Neural cell (in vitro differentiated cells): ENCODE results near the gene GABPA. TPM values are rescaled to one million over a fixed set of nuclear protein-coding genes. Genes with fewer than 3 reads are reported as not detected.

Source experiments
- H2AFZ ChIP-seq: fragments of 200-600, 300-800 bp; sonication (generic), shearing (Covaris generic); 2 replicates; pipeline ENCODE4 v1.6.0; 2014; ENCODE audit warnings: low read depth, mild to moderate bottlenecking, antibody characterized with exemption, low read length, moderate library complexity
- H3F3A ChIP-seq: fragments of 200-600 bp; shearing (Covaris generic); 2 replicates; pipeline ENCODE4 v1.6.1; 2016; ENCODE audit warnings: mild to moderate bottlenecking, moderate library complexity, mixed read lengths, antibody characterized with exemption, low read length; ENCODE audit not compliant: insufficient read depth, poor library complexity, severe bottlenecking
- H3K27ac ChIP-seq: fragments of 200-600, 300-800 bp; sonication (generic), shearing (Covaris generic); 2 replicates; pipeline ENCODE4 v1.5.1; 2014; ENCODE audit warnings: mild to moderate bottlenecking, low read length, moderate library complexity
- H3K27me3 ChIP-seq: fragments of 300-800, 200-600 bp; sonication (generic), shearing (Covaris generic); 2 replicates; pipeline ENCODE4 v1.6.0; 2014; ENCODE audit warnings: mild to moderate bottlenecking, low read depth, low read length, moderate library complexity; ENCODE audit not compliant: insufficient read depth
- H3K36me3 ChIP-seq: fragments of 300-800, 200-600 bp; sonication (generic), shearing (Covaris generic); 2 replicates; pipeline ENCODE4 v1.5.1; 2014; ENCODE audit warnings: mild to moderate bottlenecking, antibody characterized with exemption, low read length, moderate library complexity; ENCODE audit not compliant: insufficient read depth
- H3K4me2 ChIP-seq: fragments of 300-800, 200-600 bp; sonication (generic), shearing (Covaris generic); 2 replicates; pipeline ENCODE4 v1.6.0; 2014; ENCODE audit warnings: mild to moderate bottlenecking, low read length
- H3K4me3 ChIP-seq: fragments of 300-800, 200-600 bp; sonication (generic), shearing (Covaris generic); 2 replicates; pipeline ENCODE4 v1.5.1; 2014; ENCODE audit warnings: mild to moderate bottlenecking, low read length, moderate library complexity
- H3K79me2 ChIP-seq: fragments of 200-600 bp; shearing (Covaris generic); replicated peaks from 2 replicates; pipeline ENCODE4 v1.6.0; 2014; ENCODE audit warnings: mild to moderate bottlenecking, low read length, moderate library complexity; ENCODE audit not compliant: insufficient read depth
- H3K9ac ChIP-seq: fragments of 300-800, 200-600 bp; sonication (generic), shearing (Covaris generic); 2 replicates; pipeline ENCODE4 v1.6.1; 2016; ENCODE audit warnings: mild to moderate bottlenecking, low read length, mixed read lengths
- H3K9me2 ChIP-seq: fragments of 200-600 bp; shearing (Covaris generic); 2 replicates; pipeline ENCODE4 v1.6.1; 2016; ENCODE audit warnings: mild to moderate bottlenecking, low read length, mixed read lengths; ENCODE audit not compliant: insufficient read depth
- H3K9me3 ChIP-seq: fragments of 200-600, 300-800 bp; sonication (generic), shearing (Covaris generic); 2 replicates; pipeline ENCODE4 v1.6.1; 2016; ENCODE audit warnings: mild to moderate bottlenecking, mixed run types, low read length, moderate library complexity, mixed read lengths
- H4K20me1 ChIP-seq: fragments of 200-600 bp; shearing (Covaris generic); 2 replicates; pipeline ENCODE4 v1.6.1; 2016; ENCODE audit warnings: mild to moderate bottlenecking, mixed run types; ENCODE audit not compliant: insufficient read depth
- EP300 ChIP-seq: fragments of 450-650 bp; conservative IDR thresholded peaks from 2 replicates; pipeline ENCODE4 v1.6.1; 2014; ENCODE audit warnings: antibody characterized with exemption, mild to moderate bottlenecking, moderate library complexity; ENCODE audit not compliant: poor library complexity, severe bottlenecking
- EZH2 ChIP-seq: fragments of 200-600, 300-800 bp; shearing (Covaris generic), sonication (generic); IDR thresholded peaks from 2 replicates; pipeline ENCODE4 v1.6.1; 2014; ENCODE audit warnings: antibody characterized with exemption, low read length, borderline replicate concordance, mild to moderate bottlenecking; ENCODE audit not compliant: insufficient read depth, poor library complexity, severe bottlenecking
- MXI1 ChIP-seq: fragments of 450-650 bp; conservative IDR thresholded peaks from 2 replicates; pipeline ENCODE4 v1.6.1; 2014; ENCODE audit warnings: antibody characterized with exemption, mild to moderate bottlenecking; ENCODE audit not compliant: poor library complexity, severe bottlenecking
- POLR2AphosphoS5 ChIP-seq: IDR thresholded peaks from 2 replicates; pipeline ENCODE4 v1.6.1; 2012
- RAD21 ChIP-seq: fragments of 450-650 bp; conservative IDR thresholded peaks from 2 replicates; pipeline ENCODE4 v1.6.1; 2014; ENCODE audit warnings: antibody characterized with exemption, mild to moderate bottlenecking, moderate library complexity
- SMC3 ChIP-seq: fragments of 450-650 bp; conservative IDR thresholded peaks from 2 replicates; pipeline ENCODE4 v1.6.1; 2014; ENCODE audit warnings: antibody characterized with exemption, mild to moderate bottlenecking, moderate library complexity; ENCODE audit not compliant: poor library complexity
- polyA plus RNA-seq: library from polyadenylated mRNA; depleted of rRNA; stranded (reverse); fragments of >200 nt; gene quantifications from 2 replicates; pipeline ENCODE4 v1.2.3, GENCODE V29; 2014
- TF ChIP-seq, protein P1 (sequence below): fragments of 450-650 bp; IDR thresholded peaks from 2 replicates; pipeline ENCODE4 v1.5.1; 2014; ENCODE audit warnings: antibody characterized with exemption, mild to moderate bottlenecking, moderate library complexity; ENCODE audit not compliant: poor library complexity, severe bottlenecking
- TF ChIP-seq, protein P2 (sequence below): IDR thresholded peaks from 2 replicates; pipeline ENCODE4 v1.6.1; 2012; ENCODE audit warnings: borderline replicate concordance

GABPA gene
- polyA plus RNA-seq, 1 donor from 2014 or later: 45.4 TPM

DNA sequence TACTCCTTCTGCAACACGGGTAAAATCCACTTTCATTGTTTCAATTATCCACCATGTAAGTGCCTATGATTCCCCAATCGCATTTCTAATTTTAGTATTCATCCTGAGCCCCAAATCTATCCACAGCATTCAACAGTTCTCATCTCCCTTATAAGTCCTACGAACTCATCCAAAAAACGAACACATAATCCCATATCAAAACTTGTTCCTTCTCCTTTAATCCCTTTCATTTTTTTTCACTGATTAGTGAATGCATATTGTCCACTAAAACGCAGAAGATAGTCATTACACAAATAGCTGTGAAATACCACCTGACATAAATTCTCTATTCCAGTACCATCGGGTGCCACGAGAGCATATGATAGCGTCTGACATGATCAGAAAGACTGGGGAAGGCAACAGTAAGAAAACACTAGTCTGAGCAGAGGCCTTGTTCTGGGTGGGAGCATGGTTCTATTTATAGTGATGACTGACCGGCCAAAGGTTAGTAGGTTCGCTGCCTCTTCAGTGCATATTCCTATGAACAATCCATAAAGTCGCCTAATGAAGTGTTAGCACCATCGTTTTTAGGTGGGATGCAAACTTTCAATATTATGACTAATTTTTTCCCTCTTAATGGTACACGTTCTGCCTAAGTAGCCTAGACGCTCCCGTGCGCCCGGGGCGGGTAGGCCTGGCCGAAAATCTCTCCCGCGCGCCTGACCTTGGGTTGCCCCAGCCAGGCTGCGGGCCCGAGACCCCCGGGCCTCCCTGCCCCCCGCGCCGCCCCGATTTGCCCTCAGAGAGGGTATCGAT is 716 bp upstream of the GABPA start:
- no peak for TF ChIP-seq RAD21
- TF ChIP-seq EP300: no peak
- TF ChIP-seq, protein P1, sequence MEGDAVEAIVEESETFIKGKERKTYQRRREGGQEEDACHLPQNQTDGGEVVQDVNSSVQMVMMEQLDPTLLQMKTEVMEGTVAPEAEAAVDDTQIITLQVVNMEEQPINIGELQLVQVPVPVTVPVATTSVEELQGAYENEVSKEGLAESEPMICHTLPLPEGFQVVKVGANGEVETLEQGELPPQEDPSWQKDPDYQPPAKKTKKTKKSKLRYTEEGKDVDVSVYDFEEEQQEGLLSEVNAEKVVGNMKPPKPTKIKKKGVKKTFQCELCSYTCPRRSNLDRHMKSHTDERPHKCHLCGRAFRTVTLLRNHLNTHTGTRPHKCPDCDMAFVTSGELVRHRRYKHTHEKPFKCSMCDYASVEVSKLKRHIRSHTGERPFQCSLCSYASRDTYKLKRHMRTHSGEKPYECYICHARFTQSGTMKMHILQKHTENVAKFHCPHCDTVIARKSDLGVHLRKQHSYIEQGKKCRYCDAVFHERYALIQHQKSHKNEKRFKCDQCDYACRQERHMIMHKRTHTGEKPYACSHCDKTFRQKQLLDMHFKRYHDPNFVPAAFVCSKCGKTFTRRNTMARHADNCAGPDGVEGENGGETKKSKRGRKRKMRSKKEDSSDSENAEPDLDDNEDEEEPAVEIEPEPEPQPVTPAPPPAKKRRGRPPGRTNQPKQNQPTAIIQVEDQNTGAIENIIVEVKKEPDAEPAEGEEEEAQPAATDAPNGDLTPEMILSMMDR: no peak
- TF ChIP-seq, protein P2, sequence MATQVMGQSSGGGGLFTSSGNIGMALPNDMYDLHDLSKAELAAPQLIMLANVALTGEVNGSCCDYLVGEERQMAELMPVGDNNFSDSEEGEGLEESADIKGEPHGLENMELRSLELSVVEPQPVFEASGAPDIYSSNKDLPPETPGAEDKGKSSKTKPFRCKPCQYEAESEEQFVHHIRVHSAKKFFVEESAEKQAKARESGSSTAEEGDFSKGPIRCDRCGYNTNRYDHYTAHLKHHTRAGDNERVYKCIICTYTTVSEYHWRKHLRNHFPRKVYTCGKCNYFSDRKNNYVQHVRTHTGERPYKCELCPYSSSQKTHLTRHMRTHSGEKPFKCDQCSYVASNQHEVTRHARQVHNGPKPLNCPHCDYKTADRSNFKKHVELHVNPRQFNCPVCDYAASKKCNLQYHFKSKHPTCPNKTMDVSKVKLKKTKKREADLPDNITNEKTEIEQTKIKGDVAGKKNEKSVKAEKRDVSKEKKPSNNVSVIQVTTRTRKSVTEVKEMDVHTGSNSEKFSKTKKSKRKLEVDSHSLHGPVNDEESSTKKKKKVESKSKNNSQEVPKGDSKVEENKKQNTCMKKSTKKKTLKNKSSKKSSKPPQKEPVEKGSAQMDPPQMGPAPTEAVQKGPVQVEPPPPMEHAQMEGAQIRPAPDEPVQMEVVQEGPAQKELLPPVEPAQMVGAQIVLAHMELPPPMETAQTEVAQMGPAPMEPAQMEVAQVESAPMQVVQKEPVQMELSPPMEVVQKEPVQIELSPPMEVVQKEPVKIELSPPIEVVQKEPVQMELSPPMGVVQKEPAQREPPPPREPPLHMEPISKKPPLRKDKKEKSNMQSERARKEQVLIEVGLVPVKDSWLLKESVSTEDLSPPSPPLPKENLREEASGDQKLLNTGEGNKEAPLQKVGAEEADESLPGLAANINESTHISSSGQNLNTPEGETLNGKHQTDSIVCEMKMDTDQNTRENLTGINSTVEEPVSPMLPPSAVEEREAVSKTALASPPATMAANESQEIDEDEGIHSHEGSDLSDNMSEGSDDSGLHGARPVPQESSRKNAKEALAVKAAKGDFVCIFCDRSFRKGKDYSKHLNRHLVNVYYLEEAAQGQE: no peak
- TF ChIP-seq SMC3: no peak
- TF ChIP-seq POLR2AphosphoS5: no peak
- TF ChIP-seq EZH2: no peak
- TF ChIP-seq MXI1: no peak
- Histone ChIP-seq H3K4me2 (peak overlapping the region; percentile 86), H3K79me2 (peaks cover 76% of the 10 kb centered on the region), H3K27ac (peak overlapping the region; percentile 99), H4K20me1 (no peaks in the 10 kb centered on the region), H3K9me2 (no peaks in the 10 kb centered on the region), H3F3A (no peaks in the 10 kb centered on the region), H2AFZ (peak overlapping the region; percentile 57), H3K36me3 (peaks cover 7% of the 10 kb centered on the region), H3K4me3 (peak overlapping the region; percentile 88), H3K27me3 (no peaks in the 10 kb centered on the region), H3K9ac (peak overlapping the region; percentile 90), H3K9me3 (no peaks in the 10 kb centered on the region)

DNA sequence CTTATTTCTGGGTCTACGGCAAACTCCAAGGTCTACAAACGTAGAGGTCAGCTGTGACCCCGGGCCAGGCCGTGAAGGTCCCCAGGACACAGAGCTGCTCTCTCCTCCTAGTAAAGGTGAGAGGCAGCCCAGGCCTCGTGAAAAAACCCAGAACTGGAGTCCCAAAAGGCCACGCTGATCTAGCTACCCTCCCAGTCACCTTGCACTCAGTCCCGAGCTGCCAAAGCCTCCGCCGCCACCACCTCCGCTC is 193 bp upstream of the GABPA start:
- Histone ChIP-seq H3K9me2 (no peaks in the 10 kb centered on the region), H3K27ac (peak overlapping the region; percentile 99), H3K9me3 (no peaks in the 10 kb centered on the region), H3K9ac (peak overlapping the region; percentile 90), H3K4me3 (peak overlapping the region; percentile 88), H4K20me1 (no peaks in the 10 kb centered on the region), H3K79me2 (peaks cover 80% of the 10 kb centered on the region), H2AFZ (peak overlapping the region; percentile 57), H3K4me2 (peak overlapping the region; percentile 86), H3K36me3 (peaks cover 2% of the 10 kb centered on the region), H3K27me3 (no peaks in the 10 kb centered on the region), H3F3A (no peaks in the 10 kb centered on the region)
- TF ChIP-seq SMC3: no peak
- TF ChIP-seq POLR2AphosphoS5: peak; percentile 94
- TF ChIP-seq EP300: no peak
